HG03196 (cell line): ENCODE data around the gene SLC48A1.

Experiments used
- ATAC-seq: cut with Tn5 transposase; IDR thresholded peaks from one replicate; pipeline ENCODE4 v1.9.1; 2021; ENCODE audit not compliant: unreplicated experiment

The SLC48A1 gene

DNA sequence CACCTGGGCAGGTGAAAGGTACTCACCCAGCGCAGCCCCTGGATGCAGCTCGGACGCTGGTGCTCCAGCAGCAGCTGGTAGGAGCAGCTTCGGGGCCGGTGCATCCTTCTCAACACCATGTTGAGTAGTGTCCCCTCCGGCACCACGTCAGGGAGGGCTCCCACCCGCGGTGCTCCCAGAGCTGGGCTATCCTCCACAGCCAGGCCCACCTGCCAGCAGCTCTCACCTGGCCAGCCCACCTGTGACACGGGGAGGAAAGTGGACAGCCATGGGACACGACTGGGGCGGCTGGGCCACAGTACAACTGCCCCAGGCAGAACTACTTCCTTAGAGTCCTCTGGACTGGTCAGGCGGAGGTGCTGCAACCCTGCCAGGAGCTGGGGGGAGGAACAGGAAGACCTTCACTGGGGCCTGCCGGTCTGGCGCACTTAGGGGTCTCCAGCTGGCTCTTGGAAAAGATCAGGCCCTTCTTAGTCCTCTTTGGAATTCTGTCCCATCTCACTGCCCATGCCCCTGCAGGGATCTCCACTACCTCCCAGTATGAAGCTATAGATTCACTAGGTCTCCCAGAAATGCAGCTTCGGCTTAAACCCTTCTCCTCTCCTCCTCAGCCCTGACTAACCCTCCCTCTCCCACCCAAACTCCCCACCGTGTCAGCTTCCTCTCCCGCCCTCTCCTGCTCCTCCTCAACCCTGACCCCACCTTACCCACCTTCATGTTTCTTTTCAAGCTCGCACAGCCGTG lies 15.0 kb upstream of the SLC48A1 start:
- no peak for ATAC-seq

- ATAC-seq, result no peak
These were observed 14.5 kb upstream of the SLC48A1 start for GRCh38 chr12:47758584-47758833.

GRCh38 chr12:47758834-47759690 lies 14.0 kb upstream of the SLC48A1 start, which contains the start of gene RAPGEF3:
Gene RAPGEF3 (minus strand): TSS chr12:47758880. CDS start chr12:47758556, 324 bp downstream.
- ATAC-seq, result peak; percentile 58

DNA sequence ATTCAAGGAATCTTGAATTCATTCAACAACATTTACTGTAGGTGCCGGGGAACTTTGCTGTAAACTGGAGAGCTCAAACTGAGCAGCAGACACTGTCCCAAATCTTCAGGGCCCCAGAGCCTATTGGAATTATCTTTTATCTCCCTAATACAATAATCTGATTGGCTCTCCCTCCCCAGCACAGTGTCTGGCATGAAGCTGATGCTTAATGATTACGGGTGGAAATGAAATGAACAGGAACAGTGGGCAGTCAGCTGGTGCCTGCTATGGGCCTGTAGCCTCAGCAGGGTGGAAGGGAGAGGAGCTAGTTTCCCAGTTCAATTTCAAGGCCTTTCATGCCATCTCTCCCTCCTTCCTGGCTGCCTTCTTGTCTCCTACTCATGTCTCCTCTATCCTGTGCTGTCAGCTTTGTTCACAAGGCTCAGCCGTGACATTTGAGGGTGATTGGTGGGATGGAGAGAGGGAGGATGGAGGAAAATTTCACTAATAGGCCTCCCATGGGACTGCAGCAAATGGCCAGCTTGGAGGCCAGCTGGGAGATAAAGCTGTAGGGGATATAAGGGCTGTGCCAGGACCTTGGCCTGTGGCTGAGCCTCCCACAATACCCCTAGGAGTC lies 10.1 kb upstream of the SLC48A1 start:
- no peak for ATAC-seq

GRCh38 chr12:47763481-47764346 lies 9.3 kb upstream of the SLC48A1 start:
- no peak for ATAC-seq

DNA sequence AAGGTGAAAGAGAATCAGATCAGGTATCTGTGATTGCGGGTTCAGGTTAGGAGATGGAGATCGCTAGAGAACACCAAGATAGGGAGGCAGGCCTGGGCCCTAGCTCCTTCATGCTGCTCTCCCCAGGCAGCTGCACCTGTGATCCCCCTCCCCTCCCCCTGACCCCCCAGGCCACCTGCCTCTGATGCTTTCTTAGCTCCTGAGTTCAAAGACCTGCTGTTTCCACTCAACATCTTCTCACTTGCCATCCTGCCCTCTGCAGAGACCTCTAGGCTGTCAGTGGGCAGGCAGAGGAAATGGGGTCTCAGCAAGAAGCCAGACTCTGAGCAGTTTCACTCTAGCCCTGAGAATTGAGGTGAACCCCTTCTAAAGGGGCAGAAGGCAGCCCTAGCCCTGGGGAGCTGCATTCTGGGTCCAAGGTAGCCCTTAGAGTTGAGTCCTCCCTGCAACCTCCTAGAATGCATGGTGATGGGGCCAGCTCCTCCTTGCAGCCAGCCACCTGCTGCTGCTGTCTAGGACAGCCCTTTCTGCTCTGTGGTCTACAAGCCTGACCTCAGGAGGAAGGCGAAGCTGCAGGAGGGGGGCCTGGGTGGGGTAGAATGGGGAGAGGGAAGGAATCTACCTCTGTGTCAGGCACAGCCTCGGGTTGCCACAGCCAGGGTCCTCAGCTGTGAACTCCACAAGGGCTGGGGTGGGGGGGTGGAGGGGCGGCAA lies 6.4 kb upstream of the SLC48A1 start:
- ATAC-seq, result no peak

DNA sequence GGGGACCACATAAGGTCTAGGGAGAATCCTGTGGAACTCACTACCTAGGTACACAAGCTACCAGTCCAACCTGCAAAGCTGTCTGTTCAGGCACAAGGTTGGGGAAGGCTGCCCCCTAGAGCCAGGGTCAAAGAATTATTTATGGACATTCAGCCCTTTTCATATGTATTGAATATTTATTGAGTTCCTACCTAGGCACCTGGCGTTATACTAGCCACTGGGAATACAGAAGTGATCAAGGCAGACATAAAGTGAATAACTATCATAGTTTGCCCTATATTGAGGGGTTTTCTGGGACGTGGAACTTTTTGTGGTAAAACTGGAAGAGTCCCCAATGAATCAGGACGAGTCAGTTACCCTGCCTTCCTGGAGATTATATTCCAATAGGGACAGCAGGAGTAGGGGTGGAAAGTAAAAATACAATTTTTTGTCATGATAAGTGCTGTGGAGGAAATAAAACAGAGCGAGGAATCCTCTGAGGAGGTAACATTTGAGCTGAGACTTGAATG lies 5.8 kb upstream of the SLC48A1 start:
- no peak for ATAC-seq

DNA sequence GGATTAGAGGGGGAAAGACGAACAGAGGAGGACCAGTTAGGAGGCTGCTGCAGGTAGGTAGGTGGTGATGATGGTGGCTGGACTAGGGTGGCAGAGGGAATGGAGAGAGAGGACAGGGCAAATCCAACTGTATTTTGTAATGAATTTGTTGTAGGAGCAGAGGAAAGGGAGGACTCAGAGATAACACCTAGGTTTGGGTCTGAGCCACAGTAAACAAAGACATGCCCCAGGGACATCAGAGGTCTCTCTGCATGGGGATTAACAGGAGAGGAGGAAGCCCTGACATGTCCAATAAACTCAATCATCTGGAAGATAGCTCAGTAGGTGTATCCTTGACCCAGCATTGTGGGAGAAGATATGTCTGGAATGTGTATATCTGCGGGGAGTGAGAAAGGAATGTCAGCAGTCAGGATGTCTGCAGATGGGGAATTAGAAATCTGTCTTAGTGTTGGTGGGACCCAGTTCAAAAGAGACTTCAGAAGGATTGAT lies 4.7 kb upstream of the SLC48A1 start:
- no peak for ATAC-seq

DNA sequence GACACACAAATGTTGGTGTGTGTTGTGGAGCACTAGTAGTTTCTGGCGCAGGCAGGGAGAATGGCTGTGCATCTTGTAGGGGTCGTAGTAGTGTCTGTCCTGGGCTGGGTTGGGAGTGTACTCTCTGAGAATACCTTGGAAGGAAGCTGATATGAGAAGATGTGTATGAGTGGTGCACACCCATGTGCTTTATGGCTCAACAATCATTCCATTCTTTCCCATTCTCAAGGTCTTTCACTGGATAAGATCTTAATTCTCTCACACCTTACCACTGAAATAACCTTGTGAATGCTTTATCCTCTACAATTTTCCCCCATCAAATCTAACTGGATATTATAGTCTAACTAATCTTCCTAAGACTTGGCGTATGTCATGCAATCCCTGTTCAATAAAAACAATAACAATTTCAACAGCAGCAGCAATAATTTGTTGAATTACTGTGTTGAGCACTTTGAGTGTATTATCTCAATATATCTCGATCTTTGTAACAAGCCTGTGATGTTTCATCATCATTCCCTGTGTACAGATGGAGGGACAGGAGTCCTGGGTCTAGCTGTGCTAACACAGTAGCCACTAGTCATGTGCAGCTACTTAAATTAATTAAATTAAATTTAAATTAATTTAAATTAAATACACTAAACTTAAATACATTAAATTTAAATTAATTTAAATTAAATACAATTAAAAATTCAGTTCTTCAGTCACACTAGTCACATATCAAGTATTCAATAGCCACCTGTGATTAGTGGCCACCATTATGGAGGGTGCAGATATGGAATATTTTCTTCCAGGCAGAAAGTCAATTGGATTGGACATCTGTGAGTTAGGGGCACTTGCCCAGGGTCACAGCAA lies 3.6 kb upstream of the SLC48A1 start:
- no peak for ATAC-seq

DNA sequence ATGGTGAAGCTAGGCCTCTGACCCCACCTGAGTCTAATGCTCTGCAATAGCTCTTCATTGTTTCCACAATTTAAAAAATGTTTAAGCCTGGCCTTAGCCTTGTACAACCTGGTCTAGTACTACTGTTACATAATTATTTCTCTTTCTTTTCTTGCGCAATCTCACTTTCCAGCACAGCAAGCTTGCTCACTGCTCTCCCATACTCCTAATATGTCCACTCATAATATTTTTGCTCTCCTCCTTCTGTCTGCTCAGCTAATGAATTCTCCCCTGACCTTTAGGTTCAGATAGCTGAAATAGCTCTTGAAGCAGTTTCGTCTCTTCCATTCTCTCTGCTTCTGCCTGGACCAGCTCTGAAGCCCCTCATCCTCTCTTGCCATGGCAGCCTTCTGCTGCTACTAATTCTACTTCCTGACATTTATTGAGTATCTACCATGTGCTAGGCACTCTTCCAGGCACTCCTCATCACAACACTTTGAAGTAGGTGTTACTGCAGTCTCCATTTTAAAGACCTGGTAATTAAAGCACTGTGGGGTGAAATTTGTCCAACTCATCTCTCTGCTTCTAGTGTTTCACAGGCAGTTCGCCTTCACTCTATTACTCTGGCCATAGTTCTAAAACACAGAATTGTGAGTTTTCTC lies 2.8 kb upstream of the SLC48A1 start:
- ATAC-seq, result no peak

DNA sequence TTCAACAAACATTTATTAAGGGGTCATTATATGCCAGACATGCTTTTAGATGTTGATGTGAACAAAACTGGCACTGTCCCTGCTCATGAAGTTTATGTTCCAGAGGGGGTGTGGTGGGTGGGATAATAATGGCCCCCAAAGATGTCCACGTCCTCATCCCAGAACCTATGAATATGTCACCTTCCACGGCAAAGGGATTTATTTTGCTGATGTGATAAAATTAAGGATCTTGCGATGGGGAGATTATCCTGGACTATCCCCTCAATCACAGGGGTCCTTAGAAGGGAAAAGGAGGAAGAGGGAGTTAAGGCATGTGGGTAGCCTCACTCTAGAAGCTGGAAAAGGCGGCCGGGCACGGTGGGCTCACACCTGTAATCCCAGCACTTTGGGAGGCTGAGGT lies 1.7 kb upstream of the SLC48A1 start:
- ATAC-seq, result no peak

DNA sequence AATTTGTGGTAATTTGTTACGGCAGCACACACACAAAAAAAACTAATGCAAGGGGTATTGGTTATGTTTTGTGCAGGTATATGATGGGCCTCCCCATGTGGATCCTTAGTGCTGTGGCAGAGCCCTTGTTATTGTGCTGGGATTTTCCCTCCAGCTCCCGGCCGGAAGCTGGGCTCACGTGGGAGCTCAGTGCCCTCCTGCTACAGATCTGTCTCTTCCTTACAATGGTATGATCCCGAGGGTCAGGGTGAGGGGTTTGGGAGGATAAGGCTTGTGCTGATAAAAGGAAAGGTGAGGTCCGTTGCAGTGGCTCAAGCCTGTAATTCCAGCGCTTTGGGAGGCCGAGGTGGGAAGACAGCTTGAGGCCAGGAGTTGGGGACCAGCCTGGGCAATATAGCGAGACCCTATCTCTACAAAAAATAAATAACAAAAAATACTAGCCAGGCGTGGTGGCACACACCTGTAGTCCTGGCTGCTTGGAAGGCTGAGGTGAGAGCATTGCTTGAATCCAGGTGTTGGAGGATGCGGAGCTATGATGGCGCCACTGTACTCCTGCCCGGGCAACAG lies 861 bp upstream of the SLC48A1 start:
- ATAC-seq, result no peak

GRCh38 chr12:47772738-47773061 lies 338 bp upstream of the SLC48A1 start:
- ATAC-seq, result no peak

DNA sequence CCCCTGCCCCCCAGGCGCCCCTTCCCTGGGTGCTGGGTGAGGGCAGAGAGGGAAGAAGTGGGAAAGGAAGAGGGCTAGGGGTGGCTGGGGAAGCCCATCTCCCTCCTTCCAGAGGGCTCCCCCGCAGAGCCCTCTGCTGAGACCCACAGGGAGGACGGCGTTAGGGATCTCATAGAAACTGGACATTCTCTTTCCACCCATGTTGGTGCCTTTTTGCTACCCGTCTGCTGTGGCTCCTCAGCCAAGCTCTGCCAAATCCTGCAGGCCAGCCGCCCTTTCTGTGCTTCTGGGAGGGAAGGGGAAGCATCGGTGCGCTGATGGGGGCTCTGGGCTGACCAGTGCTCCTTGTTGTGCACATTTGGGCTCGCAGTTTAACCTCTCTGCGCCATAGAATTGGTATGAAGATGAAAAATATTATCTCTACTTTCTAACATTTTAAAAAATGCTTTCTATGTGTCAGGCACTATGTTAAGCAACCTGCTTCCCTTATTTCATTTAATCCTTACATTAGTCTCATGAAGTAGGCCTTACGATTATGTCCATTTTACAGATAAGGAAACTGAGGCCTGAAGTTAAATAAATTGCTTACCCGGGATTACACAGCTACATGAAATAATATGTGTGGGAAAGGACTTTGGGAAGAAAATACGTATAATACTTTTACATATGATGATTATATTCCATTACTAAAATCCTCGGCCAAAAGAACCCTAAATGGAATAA lies 981 bp downstream of the SLC48A1 start:
- ATAC-seq, result no peak

DNA sequence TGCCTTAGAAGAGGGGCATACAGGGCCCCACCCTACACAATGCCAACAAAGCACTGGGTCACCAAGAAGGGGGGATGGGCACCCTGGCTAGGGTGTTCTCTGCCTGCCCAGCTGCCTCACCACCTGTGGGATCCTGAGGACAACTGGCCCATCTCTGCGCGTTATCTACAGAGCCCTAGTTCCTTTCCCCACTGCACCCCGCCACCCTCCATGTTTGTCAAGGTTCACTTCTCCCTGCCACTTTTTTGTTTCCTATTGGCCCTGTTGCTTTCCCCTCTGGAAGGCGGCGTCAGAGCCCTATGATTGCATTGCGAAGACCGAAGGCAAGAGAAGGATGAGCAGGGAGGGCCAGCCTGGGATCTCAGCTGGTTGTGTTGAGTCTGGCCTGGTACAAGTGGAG lies 1.6 kb downstream of the SLC48A1 start:
- no peak for ATAC-seq

- no peak for ATAC-seq
These were observed 2.3 kb downstream of the SLC48A1 start for GRCh38 chr12:47775100-47775911.
